ENCODE results near the gene TTC3. TPM values are rescaled to one million over a fixed set of nuclear protein-coding genes. Genes with fewer than 3 reads are reported as not detected.
"Not testable (repeated sequence)": the region's sequence is repeated elsewhere in the genome, so short reads cannot be mapped to it uniquely, and the experiment has no call there.

TTC3 gene
- total RNA-seq, 1 donor from 2014 or later, result 255 TPM

GRCh38 chr21:37032293-37032692 is 40.8 kb upstream of the TTC3 start:
- H3K36me3 Mint-ChIP-seq (ENCODE audit: insufficient read depth), result peaks cover 4% of the 10 kb centered on the region
- no peaks in the 10 kb centered on the region for H3K4me1 Mint-ChIP-seq (ENCODE audit: low read depth)
- no peak overlapping the region for H3K4me3 Mint-ChIP-seq (ENCODE audit: low read depth)
- H3K27me3 Mint-ChIP-seq, result no peaks in the 10 kb centered on the region
- H3K27ac Mint-ChIP-seq, result no peak overlapping the region
- DNase-seq (ENCODE audit: low spot score, unreplicated experiment), result no peak
- H3K9me3 Mint-ChIP-seq (ENCODE audit: low read depth), result no peaks in the 10 kb centered on the region
- no peak for TF ChIP-seq CTCF (IDR thresholded peaks at IDR 0.05; ENCODE audit: unreplicated experiment)

GRCh38 chr21:37032877-37033471 is 40.1 kb upstream of the TTC3 start:
- Mint-ChIP-seq H3K27me3 (no peaks in the 10 kb centered on the region), H3K4me3 (ENCODE audit: low read depth) (no peak overlapping the region), H3K27ac (no peak overlapping the region), H3K9me3 (ENCODE audit: low read depth) (no peaks in the 10 kb centered on the region), H3K36me3 (ENCODE audit: insufficient read depth) (peaks cover 4% of the 10 kb centered on the region), H3K4me1 (ENCODE audit: low read depth) (no peaks in the 10 kb centered on the region)
- no peak for DNase-seq (ENCODE audit: low spot score, unreplicated experiment)
- no peak for TF ChIP-seq CTCF (IDR thresholded peaks at IDR 0.05; ENCODE audit: unreplicated experiment)

- not testable (repeated sequence) for H3K36me3 Mint-ChIP-seq (ENCODE audit: insufficient read depth); H3K4me3 Mint-ChIP-seq (ENCODE audit: low read depth); H3K27me3 Mint-ChIP-seq; H3K4me1 Mint-ChIP-seq (ENCODE audit: low read depth); DNase-seq (ENCODE audit: low spot score, unreplicated experiment); H3K27ac Mint-ChIP-seq; H3K9me3 Mint-ChIP-seq (ENCODE audit: low read depth)
Measured at GRCh38 chr21:37034394-37034793, 38.7 kb upstream of the TTC3 start.

GRCh38 chr21:37036177-37036576 is 36.9 kb upstream of the TTC3 start:
- Mint-ChIP-seq H3K27me3 (no peaks in the 10 kb centered on the region), H3K4me3 (ENCODE audit: low read depth) (no peak overlapping the region), H3K9me3 (ENCODE audit: low read depth) (no peaks in the 10 kb centered on the region), H3K36me3 (ENCODE audit: insufficient read depth) (peaks cover 2% of the 10 kb centered on the region), H3K4me1 (ENCODE audit: low read depth) (no peaks in the 10 kb centered on the region), H3K27ac (peak overlapping the region; percentile 13)
- no peak for TF ChIP-seq CTCF (IDR thresholded peaks at IDR 0.05; ENCODE audit: unreplicated experiment)
- DNase-seq (ENCODE audit: low spot score, unreplicated experiment), result no peak

GRCh38 chr21:37039411-37040075 is 33.5 kb upstream of the TTC3 start:
- DNase-seq (ENCODE audit: low spot score, unreplicated experiment), result no peak
- H3K4me3 Mint-ChIP-seq (ENCODE audit: low read depth), result no peak overlapping the region
- H3K9me3 Mint-ChIP-seq (ENCODE audit: low read depth), result no peaks in the 10 kb centered on the region
- H3K27me3 Mint-ChIP-seq, result no peaks in the 10 kb centered on the region
- H3K4me1 Mint-ChIP-seq (ENCODE audit: low read depth), result no peaks in the 10 kb centered on the region
- H3K27ac Mint-ChIP-seq, result no peak overlapping the region
- no peak for TF ChIP-seq CTCF (IDR thresholded peaks at IDR 0.05; ENCODE audit: unreplicated experiment)
- H3K36me3 Mint-ChIP-seq (ENCODE audit: insufficient read depth), result no peaks in the 10 kb centered on the region

- no peaks in the 10 kb centered on the region for H3K9me3 Mint-ChIP-seq (ENCODE audit: low read depth)
- H3K36me3 Mint-ChIP-seq (ENCODE audit: insufficient read depth), result no peaks in the 10 kb centered on the region
- DNase-seq (ENCODE audit: low spot score, unreplicated experiment), result no peak
- H3K27me3 Mint-ChIP-seq, result no peaks in the 10 kb centered on the region
- H3K4me3 Mint-ChIP-seq (ENCODE audit: low read depth), result no peak overlapping the region
- no peak overlapping the region for H3K27ac Mint-ChIP-seq
- no peaks in the 10 kb centered on the region for H3K4me1 Mint-ChIP-seq (ENCODE audit: low read depth)
- no peak for TF ChIP-seq CTCF (IDR thresholded peaks at IDR 0.05; ENCODE audit: unreplicated experiment)
Measured at GRCh38 chr21:37040212-37040611, 32.8 kb upstream of the TTC3 start.

All from progenitor cell of endocrine pancreas (in vitro differentiated cells).